ENCODE measurements around the gene STRIP2. TPM values are rescaled to one million over a fixed set of nuclear protein-coding genes. Genes with fewer than 3 reads are reported as not detected.

Gene STRIP2
- total RNA-seq, 1 donor from 2014 or later, result 0.49 TPM

GRCh38 chr7:129535896-129536295, 101.7 kb downstream of the STRIP2 start:
- DNase-seq (ENCODE audit: extremely low spot score in 2 of 2), result no peak
- Histone ChIP-seq H3K36me3 (no peaks in the 10 kb centered on the region), H3K4me3 (no peak overlapping the region), H3K4me1 (no peaks in the 10 kb centered on the region), H3K27me3 (no peaks in the 10 kb centered on the region), H3K9me3 (no peaks in the 10 kb centered on the region), H3K27ac (no peak overlapping the region)
- intact Hi-C loops (cut with DNase I), result no loop called here
- TF ChIP-seq POLR2A (IDR thresholded peaks at IDR 0.05), result no peak
- no peak for TF ChIP-seq POLR2AphosphoS5 (IDR thresholded peaks at IDR 0.05; ENCODE audit: insufficient read depth in 1 of 2, low read depth in 1 of 2)
- no peak for TF ChIP-seq CTCF (IDR thresholded peaks at IDR 0.05)

- DNase-seq (ENCODE audit: extremely low spot score in 2 of 2), result no peak
- TF ChIP-seq POLR2A (IDR thresholded peaks at IDR 0.05), result no peak
- no peak for TF ChIP-seq CTCF (IDR thresholded peaks at IDR 0.05)
- no peak for TF ChIP-seq POLR2AphosphoS5 (IDR thresholded peaks at IDR 0.05; ENCODE audit: insufficient read depth in 1 of 2, low read depth in 1 of 2)
- Histone ChIP-seq H3K9me3 (no peaks in the 10 kb centered on the region), H3K4me3 (no peak overlapping the region), H3K4me1 (no peaks in the 10 kb centered on the region), H3K36me3 (no peaks in the 10 kb centered on the region), H3K27ac (no peak overlapping the region), H3K27me3 (no peaks in the 10 kb centered on the region)
- intact Hi-C loops (cut with DNase I), result no loop called here
Measured at GRCh38 chr7:129536323-129536722, 102.1 kb downstream of the STRIP2 start.

Small RNAs within 50 kb of the gene (small RNA-seq; reads per million reads assigned to genes)
- gene AC009244.1 (0.34 reads per million), gene RNU1-72P (not detected), gene SNRPGP3 (not detected)

Other genes starting within 250 kb of the STRIP2 start
- 22.1 TPM for gene SMO, start 245.8 kb upstream of the STRIP2 start, total RNA-seq
- gene AHCYL2, start 209.4 kb upstream of the STRIP2 start, total RNA-seq, result 19.6 TPM
- gene SMKR1, start 68.1 kb downstream of the STRIP2 start, total RNA-seq, result not detected
- gene NRF1, start 177.3 kb downstream of the STRIP2 start, total RNA-seq, result 22.6 TPM

Measured in vagina (tissue), 2 donors.